ENCODE results near the gene FREM2. TPM values are rescaled to one million over a fixed set of nuclear protein-coding genes. Genes with fewer than 3 reads are reported as not detected.

The FREM2 gene
- total RNA-seq, 1 experiment from 2014 or later, result 0.05 TPM

DNA sequence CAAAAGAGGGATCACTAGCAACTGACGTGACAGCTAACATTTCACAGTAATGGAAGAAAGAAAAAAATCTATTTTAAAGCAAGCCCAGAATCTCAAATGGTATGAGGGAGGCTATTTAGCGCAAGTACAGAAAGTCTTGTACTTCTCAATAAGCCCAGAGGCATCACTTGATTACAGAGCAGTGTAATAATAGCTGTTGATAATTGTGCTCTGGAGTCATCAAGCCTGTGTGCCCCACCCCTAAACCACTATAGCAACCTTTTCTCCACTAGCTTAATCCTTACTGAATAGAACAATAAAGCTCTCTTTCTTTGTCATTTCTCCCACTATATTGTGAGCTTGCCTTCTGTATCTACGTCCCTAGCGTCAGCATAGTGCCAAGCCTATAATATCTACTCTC, 56.6 kb downstream of the FREM2 start:
- no peak for DNase-seq (ENCODE audit: low read depth, low spot score)
- no peaks in the 10 kb centered on the region for H4K20me1 ChIP-seq (ENCODE audit: insufficient read depth)
- intact Hi-C loops (cut with micrococcal nuclease), result no loop called here
- H2AFZ ChIP-seq (ENCODE audit: low read depth, low read length, poor library complexity, severe bottlenecking), result no peak overlapping the region
- ChIA-PET POLR2A (no interaction called here), CTCF (no interaction called here), RAD21 (ENCODE audit: low non-redundant PET in 1 of 2, low total read pairs in 2 of 2, uncharacterized antibody in 2 of 2, unreplicated experiment in 2 of 2) (no interaction called here)
- H3K9me2 ChIP-seq (ENCODE audit: insufficient read depth), result no peaks in the 10 kb centered on the region
- H3K79me2 ChIP-seq (ENCODE audit: insufficient read depth, low read length), result no peaks in the 10 kb centered on the region
- H3K4me3 ChIP-seq (replicated peaks in 1 of 2; ENCODE audit: low read depth in 1 of 2, low read length in 2 of 2), result no peak overlapping the region
- no peak for ATAC-seq
- TF ChIP-seq RAD21 (IDR thresholded peaks at IDR 0.05; ENCODE audit: low read depth) (no peak), SRF (IDR thresholded peaks at IDR 0.05; ENCODE audit: low read depth) (no peak), CTCF (IDR thresholded peaks at IDR 0.05 in 2 of 3, conservative IDR thresholded peaks at IDR 0.05 in 1 of 3; ENCODE audit: borderline replicate concordance in 1 of 3, insufficient read depth in 1 of 3, low read depth in 2 of 3, low read length in 2 of 3) (no peak), CEBPB (IDR thresholded peaks at IDR 0.05; ENCODE audit: low read depth) (no peak), YY1 (IDR thresholded peaks at IDR 0.05; ENCODE audit: extremely low read depth, insufficient replicate concordance, low read depth, low read length) (no peak), EZH2phosphoT487 (IDR thresholded peaks at IDR 0.05; ENCODE audit: borderline replicate concordance) (no peak), CBX3 (IDR thresholded peaks at IDR 0.05; ENCODE audit: low read depth) (no peak), POLR2A (IDR thresholded peaks at IDR 0.05; ENCODE audit: borderline replicate concordance, extremely low read depth, insufficient read depth, insufficient read length) (no peak), TCF7L2 (IDR thresholded peaks at IDR 0.05; ENCODE audit: borderline replicate concordance, extremely low read depth, insufficient read depth, insufficient read length) (no peak), ZNF274 (IDR thresholded peaks at IDR 0.05; ENCODE audit: low read depth, low read length) (no peak), JUND (IDR thresholded peaks at IDR 0.05) (no peak), ZFX (IDR thresholded peaks at IDR 0.05) (no peak), SP1 (IDR thresholded peaks at IDR 0.05; ENCODE audit: low read depth) (no peak), ELF1 (IDR thresholded peaks at IDR 0.05; ENCODE audit: borderline replicate concordance, low read depth) (no peak), ATF3 (IDR thresholded peaks at IDR 0.05) (no peak), ZBTB33 (IDR thresholded peaks at IDR 0.05; ENCODE audit: extremely low read depth, insufficient replicate concordance, low read length) (no peak), POLR2AphosphoS5 (IDR thresholded peaks at IDR 0.05; ENCODE audit: low read depth, low read length) (no peak)
- TF ChIP-seq, protein P1, sequence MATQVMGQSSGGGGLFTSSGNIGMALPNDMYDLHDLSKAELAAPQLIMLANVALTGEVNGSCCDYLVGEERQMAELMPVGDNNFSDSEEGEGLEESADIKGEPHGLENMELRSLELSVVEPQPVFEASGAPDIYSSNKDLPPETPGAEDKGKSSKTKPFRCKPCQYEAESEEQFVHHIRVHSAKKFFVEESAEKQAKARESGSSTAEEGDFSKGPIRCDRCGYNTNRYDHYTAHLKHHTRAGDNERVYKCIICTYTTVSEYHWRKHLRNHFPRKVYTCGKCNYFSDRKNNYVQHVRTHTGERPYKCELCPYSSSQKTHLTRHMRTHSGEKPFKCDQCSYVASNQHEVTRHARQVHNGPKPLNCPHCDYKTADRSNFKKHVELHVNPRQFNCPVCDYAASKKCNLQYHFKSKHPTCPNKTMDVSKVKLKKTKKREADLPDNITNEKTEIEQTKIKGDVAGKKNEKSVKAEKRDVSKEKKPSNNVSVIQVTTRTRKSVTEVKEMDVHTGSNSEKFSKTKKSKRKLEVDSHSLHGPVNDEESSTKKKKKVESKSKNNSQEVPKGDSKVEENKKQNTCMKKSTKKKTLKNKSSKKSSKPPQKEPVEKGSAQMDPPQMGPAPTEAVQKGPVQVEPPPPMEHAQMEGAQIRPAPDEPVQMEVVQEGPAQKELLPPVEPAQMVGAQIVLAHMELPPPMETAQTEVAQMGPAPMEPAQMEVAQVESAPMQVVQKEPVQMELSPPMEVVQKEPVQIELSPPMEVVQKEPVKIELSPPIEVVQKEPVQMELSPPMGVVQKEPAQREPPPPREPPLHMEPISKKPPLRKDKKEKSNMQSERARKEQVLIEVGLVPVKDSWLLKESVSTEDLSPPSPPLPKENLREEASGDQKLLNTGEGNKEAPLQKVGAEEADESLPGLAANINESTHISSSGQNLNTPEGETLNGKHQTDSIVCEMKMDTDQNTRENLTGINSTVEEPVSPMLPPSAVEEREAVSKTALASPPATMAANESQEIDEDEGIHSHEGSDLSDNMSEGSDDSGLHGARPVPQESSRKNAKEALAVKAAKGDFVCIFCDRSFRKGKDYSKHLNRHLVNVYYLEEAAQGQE (IDR thresholded peaks at IDR 0.05; ENCODE audit: low read depth), result no peak
- TF ChIP-seq, protein P2, sequence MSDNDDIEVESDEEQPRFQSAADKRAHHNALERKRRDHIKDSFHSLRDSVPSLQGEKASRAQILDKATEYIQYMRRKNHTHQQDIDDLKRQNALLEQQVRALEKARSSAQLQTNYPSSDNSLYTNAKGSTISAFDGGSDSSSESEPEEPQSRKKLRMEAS (IDR thresholded peaks at IDR 0.05), result no peak
- no peak overlapping the region for H3K9ac ChIP-seq (ENCODE audit: low read length)
- BruUV-seq (replicated peaks), result no TSS peak
- H3K27me3 ChIP-seq (ENCODE audit: insufficient read depth, low read length), result no peaks in the 10 kb centered on the region
- H3K4me1 ChIP-seq (ENCODE audit: control insufficient read depth in 1 of 2, insufficient read depth in 2 of 2, low read length in 2 of 2), result no peaks in the 10 kb centered on the region
- H3K4me2 ChIP-seq (ENCODE audit: low read length), result no peak overlapping the region
- no peaks in the 10 kb centered on the region for H3K36me3 ChIP-seq (ENCODE audit: control insufficient read depth in 1 of 2, insufficient read depth in 2 of 2, low read length in 2 of 2)
- no peak overlapping the region for H3K27ac ChIP-seq (ENCODE audit: low read depth, low read length)
- H3K9me3 ChIP-seq (ENCODE audit: control insufficient read depth in 1 of 2, insufficient read depth in 1 of 2, low read depth in 1 of 2, low read length in 2 of 2), result peaks cover 0 to 12% of the 10 kb centered on the region in 2 experiments; a peak in 1 of 4 replicates

Measured in HCT116 (cell line).